Liver (tissue), 9 donors: ENCODE measurements around the gene RAPGEF1. TPM values are rescaled to one million over a fixed set of nuclear protein-coding genes. Genes with fewer than 3 reads are reported as not detected.

Source experiments
- DNase-seq: peaks from one replicate; pipeline ENCODE4 v3.0.0-alpha.2; 2017; ENCODE audit warnings: low spot score
- H3K27ac ChIP-seq, 2 donors: one replicate each; pipeline ENCODE4 v1.7.0; 2013; ENCODE audit warnings: inconsistent platforms in 2 of 2, low read length in 2 of 2, control low read depth in 1 of 2, low read depth in 1 of 2, mild to moderate bottlenecking in 1 of 2
- H3K27me3 ChIP-seq, 4 donors: one replicate each; pipeline versions ENCODE4 v1.6.1 to v1.7.0; 2013; ENCODE audit warnings: low read length in 3 of 4, inconsistent platforms in 1 of 4, mild to moderate bottlenecking in 1 of 4, moderate library complexity in 1 of 4; ENCODE audit not compliant: control insufficient read depth in 4 of 4, insufficient read depth in 4 of 4
- H3K36me3 ChIP-seq, 4 donors: one replicate each; pipeline versions ENCODE4 v1.6.1 to v1.7.0; 2013; ENCODE audit warnings: low read length in 3 of 4, mild to moderate bottlenecking in 3 of 4, low read depth in 1 of 4, moderate library complexity in 1 of 4; ENCODE audit not compliant: control insufficient read depth in 4 of 4, insufficient read depth in 3 of 4
- H3K4me1 ChIP-seq, 4 donors: one replicate each; pipeline versions ENCODE4 v1.6.1 to v1.7.0; 2013; ENCODE audit warnings: low read length in 3 of 4, mild to moderate bottlenecking in 3 of 4, moderate library complexity in 1 of 4; ENCODE audit not compliant: control insufficient read depth in 4 of 4, insufficient read depth in 4 of 4
- H3K4me3 ChIP-seq, 3 donors: one replicate each; pipeline versions ENCODE4 v1.6.1 to v1.7.0; 2013; ENCODE audit warnings: low read length in 3 of 3, control low read depth in 1 of 3, low read depth in 1 of 3, mild to moderate bottlenecking in 1 of 3
- H3K9ac ChIP-seq, 2 donors: one replicate each; pipeline ENCODE4 v1.7.0; 2013; ENCODE audit warnings: low read length in 2 of 2, mild to moderate bottlenecking in 2 of 2, moderate library complexity in 2 of 2, control low read depth in 1 of 2, low read depth in 1 of 2
- H3K9me3 ChIP-seq, 4 donors: one replicate each; pipeline versions ENCODE4 v1.6.1 to v1.7.0; 2013; ENCODE audit warnings: low read length in 3 of 4; ENCODE audit not compliant: control insufficient read depth in 4 of 4
- FOXA1 ChIP-seq: IDR thresholded peaks from 2 replicates; pipeline ENCODE4 v1.6.1; 2016; ENCODE audit warnings: antibody characterized with exemption
- GABPA ChIP-seq, 2 donors: IDR thresholded peaks in 1 of 2; conservative IDR thresholded peaks in 1 of 2; 2 replicates each; pipeline ENCODE4 v1.6.1; 2016; ENCODE audit warnings: antibody characterized with exemption in 2 of 2, mild to moderate bottlenecking in 1 of 2, moderate library complexity in 1 of 2
- HNF4A ChIP-seq, 2 donors: conservative IDR thresholded peaks; 2 replicates each; pipeline ENCODE4 v1.6.1; 2016; ENCODE audit warnings: antibody characterized with exemption in 2 of 2, mild to moderate bottlenecking in 2 of 2
- HNF4G ChIP-seq: IDR thresholded peaks from 2 replicates; pipeline ENCODE4 v1.6.1; 2016; ENCODE audit warnings: antibody characterized with exemption
- JUND ChIP-seq, 2 donors: IDR thresholded peaks; 2 replicates each; pipeline ENCODE4 v1.6.1; 2016; ENCODE audit warnings: antibody characterized with exemption in 2 of 2
- MAX ChIP-seq: IDR thresholded peaks from 2 replicates; pipeline ENCODE4 v1.6.1; 2016; ENCODE audit warnings: antibody characterized with exemption
- RAD21 ChIP-seq, 2 donors: IDR thresholded peaks; 2 replicates each; pipeline ENCODE4 v1.6.1; 2016; ENCODE audit warnings: antibody characterized with exemption in 2 of 2, mild to moderate bottlenecking in 2 of 2
- RXRA ChIP-seq, 2 donors: IDR thresholded peaks; 2 replicates each; pipeline ENCODE4 v1.6.1; 2017 to 2018; ENCODE audit warnings: antibody characterized with exemption in 2 of 2, mild to moderate bottlenecking in 1 of 2
- SP1 ChIP-seq: IDR thresholded peaks from 2 replicates; pipeline ENCODE4 v1.6.1; 2018; ENCODE audit warnings: antibody characterized with exemption, mild to moderate bottlenecking
- YY1 ChIP-seq: IDR thresholded peaks from 2 replicates; pipeline ENCODE4 v1.6.1; 2016; ENCODE audit warnings: antibody characterized with exemption, mild to moderate bottlenecking
- WGBS: extraction: QIAGEN DNeasy Blood & Tissue Kit; methylation state at CpG from one replicate; pipeline ENCODE4 v1.1.7; 2013; 5-methylcytosine and 5-hydroxymethylcytosine counted together
- polyA plus RNA-seq, 2 donors: library from polyadenylated mRNA; stranded (reverse) in 1 of 2; unstranded in 1 of 2; fragments of 200-250 nt in 1 of 2; fragments of >200 nt in 1 of 2; fragmentation: Nextera tagmentation in 1 of 2; extraction: Ambion mirVana in 1 of 2; gene quantifications; one replicate each; pipeline versions ENCODE4 v1.2.1 to v1.2.3, GENCODE V29; 2013 to 2015
- total RNA-seq, 2 donors: library from RNA; depleted of rRNA; stranded (reverse); fragments of >200 nt; gene quantifications; one replicate each; pipeline ENCODE4 v1.2.3, GENCODE V29; 2014
- TF ChIP-seq, protein P1 (sequence below): fragments of 150-350 bp; IDR thresholded peaks from 2 replicates; pipeline ENCODE4 v1.5.1; 2017; ENCODE audit warnings: improper control_type of control experiment, low read depth, low read length; ENCODE audit not compliant: missing input control
- TF ChIP-seq, protein P2 (sequence below): IDR thresholded peaks from 2 replicates; pipeline ENCODE4 v1.6.1; 2016; ENCODE audit warnings: antibody characterized with exemption
- donor health status: healthy.
- donor health status: healthy.
- donor health status: healthy.
- donor health status: healthy.
- donor health status: healthy.

Gene RAPGEF1
- total and polyA plus RNA-seq, 4 donors = 5.6 to 19.7 (median 16.8) TPM

- Histone ChIP-seq H3K9me3 (no peaks in the 10 kb centered on the region), H3K4me1 (no peaks in the 10 kb centered on the region), H3K27me3 (no peaks in the 10 kb centered on the region), H3K4me3 (no peak overlapping the region), H3K36me3 (peaks cover 0 to 22% (median 12%) of the 10 kb centered on the region in 4 donors), H3K27ac (no peak overlapping the region), H3K9ac (no peak overlapping the region)
- 91% methylated on average over 13 of the region's 13 CpGs for WGBS
- TF ChIP-seq FOXA1 (no peak), YY1 (no peak), RAD21 (IDR thresholded peaks at IDR 0.05) (no peak), GABPA (IDR thresholded peaks at IDR 0.05 in 1 of 2, conservative IDR thresholded peaks at IDR 0.05 in 1 of 2) (no peak), MAX (no peak), SP1 (no peak)
- TF ChIP-seq, protein P1, sequence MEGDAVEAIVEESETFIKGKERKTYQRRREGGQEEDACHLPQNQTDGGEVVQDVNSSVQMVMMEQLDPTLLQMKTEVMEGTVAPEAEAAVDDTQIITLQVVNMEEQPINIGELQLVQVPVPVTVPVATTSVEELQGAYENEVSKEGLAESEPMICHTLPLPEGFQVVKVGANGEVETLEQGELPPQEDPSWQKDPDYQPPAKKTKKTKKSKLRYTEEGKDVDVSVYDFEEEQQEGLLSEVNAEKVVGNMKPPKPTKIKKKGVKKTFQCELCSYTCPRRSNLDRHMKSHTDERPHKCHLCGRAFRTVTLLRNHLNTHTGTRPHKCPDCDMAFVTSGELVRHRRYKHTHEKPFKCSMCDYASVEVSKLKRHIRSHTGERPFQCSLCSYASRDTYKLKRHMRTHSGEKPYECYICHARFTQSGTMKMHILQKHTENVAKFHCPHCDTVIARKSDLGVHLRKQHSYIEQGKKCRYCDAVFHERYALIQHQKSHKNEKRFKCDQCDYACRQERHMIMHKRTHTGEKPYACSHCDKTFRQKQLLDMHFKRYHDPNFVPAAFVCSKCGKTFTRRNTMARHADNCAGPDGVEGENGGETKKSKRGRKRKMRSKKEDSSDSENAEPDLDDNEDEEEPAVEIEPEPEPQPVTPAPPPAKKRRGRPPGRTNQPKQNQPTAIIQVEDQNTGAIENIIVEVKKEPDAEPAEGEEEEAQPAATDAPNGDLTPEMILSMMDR = no peak
- TF ChIP-seq, protein P2, sequence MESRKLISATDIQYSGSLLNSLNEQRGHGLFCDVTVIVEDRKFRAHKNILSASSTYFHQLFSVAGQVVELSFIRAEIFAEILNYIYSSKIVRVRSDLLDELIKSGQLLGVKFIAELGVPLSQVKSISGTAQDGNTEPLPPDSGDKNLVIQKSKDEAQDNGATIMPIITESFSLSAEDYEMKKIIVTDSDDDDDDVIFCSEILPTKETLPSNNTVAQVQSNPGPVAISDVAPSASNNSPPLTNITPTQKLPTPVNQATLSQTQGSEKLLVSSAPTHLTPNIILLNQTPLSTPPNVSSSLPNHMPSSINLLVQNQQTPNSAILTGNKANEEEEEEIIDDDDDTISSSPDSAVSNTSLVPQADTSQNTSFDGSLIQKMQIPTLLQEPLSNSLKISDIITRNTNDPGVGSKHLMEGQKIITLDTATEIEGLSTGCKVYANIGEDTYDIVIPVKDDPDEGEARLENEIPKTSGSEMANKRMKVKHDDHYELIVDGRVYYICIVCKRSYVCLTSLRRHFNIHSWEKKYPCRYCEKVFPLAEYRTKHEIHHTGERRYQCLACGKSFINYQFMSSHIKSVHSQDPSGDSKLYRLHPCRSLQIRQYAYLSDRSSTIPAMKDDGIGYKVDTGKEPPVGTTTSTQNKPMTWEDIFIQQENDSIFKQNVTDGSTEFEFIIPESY = no peak
- no peak for DNase-seq
These were observed 97.3 kb downstream of the RAPGEF1 start for GRCh38 chr9:131642496-131643083.

- 85% methylated on average over 18 of the region's 18 CpGs for WGBS
- Histone ChIP-seq H3K27me3 (no peaks in the 10 kb centered on the region), H3K9me3 (no peaks in the 10 kb centered on the region), H3K27ac (no peak overlapping the region), H3K4me3 (no peak overlapping the region), H3K4me1 (no peaks in the 10 kb centered on the region), H3K9ac (no peak overlapping the region), H3K36me3 (peaks cover 0 to 23% (median 13%) of the 10 kb centered on the region in 4 donors)
- TF ChIP-seq JUND (IDR thresholded peaks at IDR 0.05) = no peak
- no peak for TF ChIP-seq YY1
- TF ChIP-seq RXRA (IDR thresholded peaks at IDR 0.05) = no peak
- peak; percentile 20 to 25 for TF ChIP-seq RAD21 (IDR thresholded peaks at IDR 0.05)
- TF ChIP-seq MAX = no peak
- TF ChIP-seq HNF4A (conservative IDR thresholded peaks at IDR 0.05) = peak in 1 of 2 donors; percentile 6
- TF ChIP-seq HNF4G = no peak
- no peak for DNase-seq
These were observed 98.0 kb downstream of the RAPGEF1 start for GRCh38 chr9:131641618-131642495.
